SH-SY5Y (cell line): ENCODE measurements around the gene CPA3.

Experiments used
- GATA2 ChIP-seq: IDR thresholded peaks from 2 replicates; pipeline ENCODE4 v1.6.1; 2011; ENCODE audit warnings: mild to moderate bottlenecking, low read depth, low read length
- GATA3 ChIP-seq: IDR thresholded peaks from 2 replicates; pipeline ENCODE4 v1.6.1; 2011; ENCODE audit warnings: low read depth, mild to moderate bottlenecking, low read length, moderate library complexity

- TF ChIP-seq GATA2 (no peak), GATA3 (no peak)
Measured at GRCh38 chr3:148911592-148911991, 46.5 kb downstream of the CPA3 start.
